ENCODE results near the gene PDC. TPM values are rescaled to one million over a fixed set of nuclear protein-coding genes. Genes with fewer than 3 reads are reported as not detected.

The PDC gene
- not detected for total RNA-seq

DNA sequence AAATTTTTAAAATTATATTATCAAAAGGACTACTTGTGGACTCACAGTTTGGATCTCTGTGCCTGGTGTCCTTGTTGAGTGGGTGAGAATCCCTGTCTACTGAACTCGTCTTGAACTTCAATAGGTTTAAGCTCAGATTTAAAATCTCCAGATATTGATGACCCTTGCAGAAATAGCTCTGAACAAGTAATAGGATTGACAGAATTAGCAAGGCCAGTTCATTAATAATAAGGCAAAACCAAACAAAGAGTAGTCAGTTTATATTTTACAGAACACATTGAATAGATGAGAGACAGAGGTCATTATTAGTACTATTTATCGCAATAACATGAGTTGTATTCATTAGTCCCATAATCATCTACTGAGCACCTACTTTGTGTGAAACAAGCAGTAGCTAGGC is at the start of gene PDC:
Gene PDC (minus strand): TSS at position 101 of the 400 bp plus-strand sequence. CDS start 11,655 bp downstream, outside the sequence.
- POLR2A ChIA-PET, result no interaction called here
- H3K4me1 Mint-ChIP-seq (ENCODE audit: low read depth), result no peaks in the 10 kb centered on the region

DNA sequence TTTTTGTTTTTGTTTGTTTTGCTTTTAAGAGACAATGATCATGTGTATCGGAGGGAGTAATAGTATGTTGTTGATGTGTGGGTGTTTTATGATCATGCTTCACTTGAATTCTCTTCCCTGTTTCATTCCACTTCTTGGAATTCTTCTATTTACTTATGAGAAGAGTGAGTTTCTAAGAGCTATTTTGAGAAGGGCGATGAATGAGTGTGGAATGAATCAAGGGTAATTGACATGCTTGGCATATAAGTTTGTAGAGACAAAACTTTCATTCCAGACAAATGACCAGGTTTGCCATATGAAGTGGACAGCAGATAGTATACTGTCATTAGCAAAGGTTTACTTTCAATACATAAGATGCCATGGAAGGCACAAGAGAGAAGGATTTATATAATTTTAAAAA is 42.3 kb upstream of the PDC start:
- no peak for DNase-seq
- ChIA-PET POLR2A (no interaction called here), CTCF (no interaction called here)
- Mint-ChIP-seq H3K27ac (no peak overlapping the region), H3K4me1 (ENCODE audit: low read depth) (no peaks in the 10 kb centered on the region), H3K4me3 (no peak overlapping the region), H3K36me3 (peaks cover 5% of the 10 kb centered on the region), H3K9me3 (peaks cover 19% of the 10 kb centered on the region), H3K27me3 (no peaks in the 10 kb centered on the region)
- intact Hi-C loops (cut with micrococcal nuclease), result no loop called here

More for the DNA sequence above, at the start of gene PDC:
- CTCF ChIA-PET, result no interaction called here
- intact Hi-C loops (cut with micrococcal nuclease), result no loop called here
- Mint-ChIP-seq H3K27me3 (peaks cover under 1% of the 10 kb centered on the region), H3K36me3 (no peaks in the 10 kb centered on the region), H3K4me3 (no peak within 1 kb of the TSS), H3K9me3 (no peaks in the 10 kb centered on the region), H3K27ac (no peak within 1 kb of the TSS)
- no peak for DNase-seq

DNA sequence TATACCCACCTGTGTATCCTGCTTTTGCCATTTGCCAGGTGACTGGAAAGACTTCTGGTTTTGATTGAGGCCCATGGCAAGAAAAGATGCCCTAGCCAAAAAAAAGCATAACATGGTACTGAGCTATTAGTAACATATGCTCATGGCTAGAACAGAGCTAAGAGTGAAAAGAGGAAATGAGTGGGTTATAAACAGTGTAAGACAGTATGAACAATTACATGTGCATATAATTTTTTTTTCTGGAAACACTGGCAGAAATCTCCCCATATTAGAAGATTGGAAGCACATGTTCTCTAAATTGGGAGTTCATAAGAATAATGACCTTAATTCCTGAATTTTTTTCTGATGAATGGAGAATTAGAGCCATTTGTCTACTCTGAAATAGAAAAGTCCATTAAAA is 41.2 kb upstream of the PDC start:
- intact Hi-C loops (cut with micrococcal nuclease), result no loop called here
- POLR2A ChIA-PET, result no interaction called here
- Mint-ChIP-seq H3K4me3 (no peak overlapping the region), H3K36me3 (peaks cover 5% of the 10 kb centered on the region), H3K27me3 (no peaks in the 10 kb centered on the region), H3K4me1 (ENCODE audit: low read depth) (no peaks in the 10 kb centered on the region), H3K27ac (no peak overlapping the region), H3K9me3 (peaks cover 16% of the 10 kb centered on the region)
- CTCF ChIA-PET, result interaction anchor here (0.6 kb wide), 1 partner anchor 13 kb away, joined by 3 read pairs; no protein-coding TSS in a partner anchor
- DNase-seq, result no peak

DNA sequence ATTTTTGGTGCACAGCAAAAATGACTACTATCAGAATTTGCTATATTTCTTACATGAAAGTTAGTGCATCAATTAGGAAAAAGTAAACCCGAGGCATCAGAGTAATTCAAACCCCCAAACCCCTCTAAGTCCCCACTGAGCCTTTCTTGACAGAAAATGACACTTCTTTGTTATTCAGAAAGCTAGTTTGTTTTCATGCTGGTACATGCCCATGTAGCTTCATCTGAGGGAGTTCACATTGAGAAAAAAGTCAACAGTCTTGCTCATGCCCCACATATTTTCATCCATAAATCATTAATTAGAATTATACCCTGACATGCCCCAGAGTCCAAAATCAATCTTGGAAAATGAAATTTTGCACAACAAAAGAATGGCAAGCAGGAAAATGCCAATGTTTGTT is 39.9 kb upstream of the PDC start:
- Mint-ChIP-seq H3K4me3 (no peak overlapping the region), H3K27me3 (no peaks in the 10 kb centered on the region), H3K9me3 (peaks cover 9% of the 10 kb centered on the region), H3K27ac (no peak overlapping the region), H3K4me1 (ENCODE audit: low read depth) (no peaks in the 10 kb centered on the region), H3K36me3 (no peaks in the 10 kb centered on the region)
- intact Hi-C loops (cut with micrococcal nuclease), result no loop called here
- DNase-seq, result no peak
- CTCF ChIA-PET, result no interaction called here
- POLR2A ChIA-PET, result no interaction called here

DNA sequence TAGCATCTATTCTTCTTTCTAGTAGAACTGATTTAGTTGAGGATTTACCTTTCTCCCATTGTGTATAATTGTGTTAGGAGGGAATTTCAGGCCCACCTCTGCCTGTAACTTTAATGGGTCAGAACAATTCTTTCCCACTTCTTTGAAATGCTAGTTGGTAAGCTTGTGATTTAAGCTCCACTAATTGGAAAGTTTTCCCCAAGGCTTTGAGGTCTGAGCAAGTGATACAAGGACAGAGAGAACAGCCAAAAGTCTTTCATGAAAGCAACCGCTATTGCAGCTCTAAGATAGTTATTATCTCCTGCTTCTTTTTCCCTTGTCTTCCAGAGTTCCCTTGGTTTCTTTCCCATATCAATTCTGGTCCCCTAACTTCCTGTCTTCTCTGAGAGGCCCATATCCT is 38.7 kb upstream of the PDC start:
- no peak for DNase-seq
- Mint-ChIP-seq H3K4me3 (no peak overlapping the region), H3K9me3 (no peaks in the 10 kb centered on the region), H3K36me3 (no peaks in the 10 kb centered on the region), H3K4me1 (ENCODE audit: low read depth) (no peaks in the 10 kb centered on the region), H3K27me3 (no peaks in the 10 kb centered on the region), H3K27ac (no peak overlapping the region)
- intact Hi-C loops (cut with micrococcal nuclease), result no loop called here
- POLR2A ChIA-PET, result no interaction called here
- CTCF ChIA-PET, result interaction anchor here (0.5 kb wide), 1 partner anchor 123 kb away, joined by 3 read pairs; no protein-coding TSS in a partner anchor

DNA sequence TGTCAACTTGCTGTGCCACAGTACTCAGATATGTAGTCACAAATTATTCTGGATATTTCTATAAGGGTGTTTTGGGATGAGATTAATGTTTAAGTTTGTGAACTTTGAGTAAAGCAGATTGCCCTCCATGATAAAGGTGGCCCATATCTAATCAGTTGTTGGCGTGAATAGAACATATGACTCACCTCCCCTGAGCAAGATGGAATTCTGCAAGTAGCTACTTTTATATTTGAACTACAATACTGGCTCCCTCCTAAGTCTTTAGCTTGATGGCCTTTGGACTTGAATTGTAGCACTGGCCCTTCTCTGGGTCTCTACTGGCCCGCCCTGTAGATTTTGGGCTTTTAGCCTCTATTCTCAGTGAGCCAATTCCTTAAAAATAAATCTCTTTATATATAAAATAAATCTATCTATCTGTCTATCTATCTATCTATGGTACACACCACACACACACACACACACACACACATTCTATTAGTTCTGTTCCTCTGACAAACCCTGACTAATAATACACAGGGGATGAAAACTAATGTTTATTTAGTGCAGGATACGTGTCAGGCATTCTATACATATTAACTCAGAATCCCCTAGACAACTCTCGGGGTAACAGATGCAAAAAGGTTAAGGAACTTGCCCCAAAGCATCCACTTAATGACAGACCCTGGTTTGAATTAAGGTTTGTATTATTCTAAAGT is 37.9 kb upstream of the PDC start:
- H3K9me3 Mint-ChIP-seq, result no peaks in the 10 kb centered on the region
- H3K27me3 Mint-ChIP-seq, result no peaks in the 10 kb centered on the region
- no peaks in the 10 kb centered on the region for H3K36me3 Mint-ChIP-seq
- ChIA-PET CTCF (no interaction called here), POLR2A (no interaction called here)
- no peak overlapping the region for H3K4me3 Mint-ChIP-seq
- no peak overlapping the region for H3K27ac Mint-ChIP-seq
- no peaks in the 10 kb centered on the region for H3K4me1 Mint-ChIP-seq (ENCODE audit: low read depth)
- no peak for DNase-seq
- intact Hi-C loops (cut with micrococcal nuclease), result no loop called here

DNA sequence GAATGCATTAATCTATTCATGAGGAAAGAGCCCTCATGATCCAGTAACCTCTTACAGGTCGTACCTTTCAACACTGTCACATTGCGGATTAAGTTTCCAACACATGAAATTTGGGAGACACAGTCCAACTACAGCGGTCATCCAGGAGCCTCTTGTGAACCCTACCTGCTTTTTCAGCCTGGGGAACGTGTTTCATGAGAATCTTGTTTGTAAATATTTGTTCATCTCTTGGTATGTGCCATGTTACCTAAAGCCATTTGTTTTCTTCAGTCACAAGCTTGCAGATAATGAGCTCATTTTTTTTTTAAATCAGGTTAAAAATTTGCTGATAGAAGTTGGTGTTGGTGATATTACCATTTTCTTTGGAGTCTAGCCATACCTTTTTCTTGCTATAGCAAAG is 37.2 kb upstream of the PDC start:
- ChIA-PET CTCF (no interaction called here), POLR2A (no interaction called here)
- Mint-ChIP-seq H3K27ac (no peak overlapping the region), H3K36me3 (no peaks in the 10 kb centered on the region), H3K4me3 (no peak overlapping the region), H3K9me3 (no peaks in the 10 kb centered on the region), H3K27me3 (no peaks in the 10 kb centered on the region), H3K4me1 (ENCODE audit: low read depth) (no peaks in the 10 kb centered on the region)
- intact Hi-C loops (cut with micrococcal nuclease), result no loop called here
- DNase-seq, result no peak

DNA sequence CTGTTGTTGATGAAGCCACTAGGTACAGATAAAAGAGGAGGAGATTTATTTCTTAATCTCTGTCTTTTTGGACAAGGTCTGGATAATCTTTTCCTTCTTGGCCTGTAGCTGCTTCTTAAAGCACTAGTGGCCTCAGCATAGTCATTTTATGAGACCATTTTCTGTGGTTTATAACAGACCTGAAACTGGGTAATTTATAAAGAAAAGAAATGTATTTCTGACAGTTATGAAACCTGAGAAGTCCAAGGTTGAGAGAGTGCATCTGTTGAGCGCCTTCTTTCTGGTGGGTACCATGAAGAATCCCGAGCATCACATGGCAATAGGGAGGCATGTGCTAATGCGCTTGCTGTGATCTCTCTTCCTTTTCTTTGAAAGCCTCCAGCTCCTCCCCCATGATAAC is 36.7 kb upstream of the PDC start:
- Mint-ChIP-seq H3K27me3 (no peaks in the 10 kb centered on the region), H3K4me1 (ENCODE audit: low read depth) (no peaks in the 10 kb centered on the region), H3K4me3 (no peak overlapping the region), H3K27ac (no peak overlapping the region), H3K9me3 (no peaks in the 10 kb centered on the region), H3K36me3 (no peaks in the 10 kb centered on the region)
- no peak for DNase-seq
- POLR2A ChIA-PET, result no interaction called here
- CTCF ChIA-PET, result no interaction called here
- intact Hi-C loops (cut with micrococcal nuclease), result no loop called here

DNA sequence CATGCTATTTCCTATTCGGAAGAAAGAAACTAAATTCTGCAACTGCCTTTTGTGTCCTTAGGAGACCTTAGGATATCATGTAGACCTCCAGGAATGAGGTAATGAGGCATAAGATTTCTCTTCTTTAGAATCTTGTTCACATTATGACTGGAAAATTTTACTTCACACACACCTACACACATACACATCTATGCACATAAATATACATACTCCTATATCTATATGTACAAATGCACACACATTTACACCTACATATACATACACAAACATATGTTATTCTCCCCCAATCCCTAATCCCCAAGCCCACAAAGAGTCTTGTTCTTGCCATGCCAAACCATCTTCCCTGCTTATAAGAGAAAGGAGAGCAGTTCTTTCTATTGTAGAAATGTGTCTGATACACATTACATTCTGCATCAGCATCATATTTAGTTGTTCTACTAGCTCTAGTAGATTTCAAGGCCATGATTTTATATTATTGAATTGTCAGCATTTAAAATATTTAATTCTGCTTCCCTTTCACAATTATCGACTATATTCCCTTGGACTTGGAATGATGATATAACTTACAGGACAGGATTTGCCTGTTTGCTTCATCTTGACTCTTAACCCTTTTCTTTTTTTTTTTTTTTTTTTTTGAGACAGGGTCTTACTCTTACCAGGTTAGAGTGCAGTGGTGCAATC is 35.4 kb upstream of the PDC start:
- Mint-ChIP-seq H3K36me3 (no peaks in the 10 kb centered on the region), H3K27ac (no peak overlapping the region), H3K4me3 (no peak overlapping the region), H3K27me3 (no peaks in the 10 kb centered on the region), H3K9me3 (no peaks in the 10 kb centered on the region), H3K4me1 (ENCODE audit: low read depth) (no peaks in the 10 kb centered on the region)
- no peak for DNase-seq
- intact Hi-C loops (cut with micrococcal nuclease), result no loop called here
- CTCF ChIA-PET, result no interaction called here
- POLR2A ChIA-PET, result no interaction called here

DNA sequence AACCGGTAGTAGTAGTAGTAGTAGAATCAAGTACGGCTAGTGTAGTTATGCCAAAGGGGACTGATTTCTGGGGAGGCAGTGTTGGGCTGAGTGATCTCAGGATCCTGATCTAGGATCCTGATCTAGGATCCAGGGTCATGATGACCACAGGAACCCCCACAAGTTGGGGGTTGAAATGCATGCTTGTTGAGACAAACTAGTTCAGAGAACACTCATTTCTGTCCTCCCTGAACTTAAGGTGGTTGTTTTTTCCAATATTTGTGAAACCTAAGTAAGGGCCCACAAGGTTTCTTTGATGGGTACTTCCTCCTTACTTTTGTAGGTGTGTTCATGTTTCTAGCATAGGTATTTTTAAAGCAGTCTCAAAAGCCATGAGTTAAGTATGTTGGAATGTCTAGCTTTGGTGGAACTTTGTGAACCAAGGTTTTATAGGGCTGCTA is 33.9 kb upstream of the PDC start:
- no peak for DNase-seq
- no peaks in the 10 kb centered on the region for H3K9me3 Mint-ChIP-seq
- no peak overlapping the region for H3K27ac Mint-ChIP-seq
- POLR2A ChIA-PET, result no interaction called here
- H3K4me1 Mint-ChIP-seq (ENCODE audit: low read depth), result no peaks in the 10 kb centered on the region
- no peak overlapping the region for H3K4me3 Mint-ChIP-seq
- intact Hi-C loops (cut with micrococcal nuclease), result no loop called here
- H3K27me3 Mint-ChIP-seq, result no peaks in the 10 kb centered on the region
- CTCF ChIA-PET, result interaction anchor here (1.0 kb wide), 1 partner anchor 11 kb away, joined by 3 read pairs; no protein-coding TSS in a partner anchor
- H3K36me3 Mint-ChIP-seq, result no peaks in the 10 kb centered on the region

DNA sequence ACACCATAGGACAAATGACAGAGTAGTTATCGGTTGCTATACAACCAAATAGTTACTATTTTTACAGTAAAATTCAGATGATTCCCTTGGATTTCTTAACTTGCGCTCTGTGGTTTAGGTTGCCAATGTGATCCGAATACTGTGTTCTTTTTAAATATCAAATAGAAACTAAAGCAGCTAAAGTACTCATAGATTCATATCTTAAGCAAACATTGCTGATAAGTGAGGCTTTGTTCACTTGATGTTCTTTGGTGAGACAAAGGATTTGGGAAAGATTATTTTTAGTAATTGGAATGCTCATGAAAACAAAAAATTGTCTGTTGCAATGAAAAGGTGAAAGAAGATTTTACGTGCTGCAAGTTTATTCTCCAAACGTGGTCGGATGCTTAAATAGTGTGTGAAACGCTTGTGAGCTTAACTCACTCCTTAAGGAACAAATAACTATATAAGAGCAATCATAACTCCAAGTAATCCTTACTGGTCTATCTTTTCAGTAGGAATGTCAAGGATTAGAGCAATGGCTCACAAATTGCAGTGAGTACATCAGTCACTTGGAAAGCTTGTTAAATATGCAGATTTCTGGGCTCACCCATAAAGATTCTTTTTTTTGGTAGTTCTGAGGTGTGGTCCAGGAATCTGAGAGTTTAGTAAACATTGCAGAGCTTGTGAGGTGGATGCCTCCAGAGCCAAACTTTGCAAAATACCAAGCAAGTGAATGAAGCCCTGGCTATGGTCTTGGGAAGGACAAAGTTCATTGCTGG is 31.8 kb upstream of the PDC start:
- Mint-ChIP-seq H3K9me3 (no peaks in the 10 kb centered on the region), H3K27ac (no peak overlapping the region), H3K36me3 (no peaks in the 10 kb centered on the region), H3K27me3 (no peaks in the 10 kb centered on the region), H3K4me1 (ENCODE audit: low read depth) (no peaks in the 10 kb centered on the region), H3K4me3 (no peak overlapping the region)
- intact Hi-C loops (cut with micrococcal nuclease), result no loop called here
- POLR2A ChIA-PET, result no interaction called here
- DNase-seq, result no peak
- CTCF ChIA-PET, result interaction anchor here (1.0 kb wide), 1 partner anchor 10 kb away, joined by 3 read pairs; no protein-coding TSS in a partner anchor

DNA sequence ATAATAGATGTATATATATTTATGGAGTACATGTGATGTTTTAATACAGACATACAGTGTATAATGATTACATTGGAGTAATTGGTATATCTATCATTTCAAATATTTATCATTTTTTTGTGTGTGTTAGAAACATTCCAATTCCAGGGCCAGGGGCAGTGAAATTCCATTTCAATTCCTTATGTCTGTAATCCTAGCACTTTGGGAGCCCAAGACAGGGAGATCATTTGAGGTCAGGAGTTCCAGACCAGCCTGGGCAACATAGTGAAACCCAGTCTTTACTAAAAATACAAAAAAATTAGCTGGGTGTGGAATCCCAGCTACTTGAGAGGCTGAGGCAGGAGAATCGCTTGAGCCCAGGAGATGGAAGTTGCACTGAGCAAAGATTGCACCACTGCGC is 30.4 kb upstream of the PDC start:
- Mint-ChIP-seq H3K4me1 (ENCODE audit: low read depth) (no peaks in the 10 kb centered on the region), H3K36me3 (no peaks in the 10 kb centered on the region), H3K4me3 (no peak overlapping the region), H3K9me3 (no peaks in the 10 kb centered on the region), H3K27ac (no peak overlapping the region), H3K27me3 (no peaks in the 10 kb centered on the region)
- intact Hi-C loops (cut with micrococcal nuclease), result no loop called here
- POLR2A ChIA-PET, result no interaction called here
- CTCF ChIA-PET, result no interaction called here
- DNase-seq, result no peak

Data from activated CD4-positive, alpha-beta memory T cell treated with anti-CD3 and anti-CD28 coated beads for 36 hours (primary cell).